Kidney tubule cell (primary cell): ENCODE data around the gene MAD1L1.
"Not testable (repeated sequence)": the region's sequence is repeated elsewhere in the genome, so short reads cannot be mapped to it uniquely, and the experiment has no call there.

ENCODE experiments used
- DNase-seq: peaks from one replicate; pipeline ENCODE4 v3.0.0-alpha.2; 2018; ENCODE audit warnings: low spot score

The MAD1L1 gene

GRCh38 chr7:1864161-1864940 is 368.4 kb downstream of the MAD1L1 start:
- DNase-seq, result no peak

DNA sequence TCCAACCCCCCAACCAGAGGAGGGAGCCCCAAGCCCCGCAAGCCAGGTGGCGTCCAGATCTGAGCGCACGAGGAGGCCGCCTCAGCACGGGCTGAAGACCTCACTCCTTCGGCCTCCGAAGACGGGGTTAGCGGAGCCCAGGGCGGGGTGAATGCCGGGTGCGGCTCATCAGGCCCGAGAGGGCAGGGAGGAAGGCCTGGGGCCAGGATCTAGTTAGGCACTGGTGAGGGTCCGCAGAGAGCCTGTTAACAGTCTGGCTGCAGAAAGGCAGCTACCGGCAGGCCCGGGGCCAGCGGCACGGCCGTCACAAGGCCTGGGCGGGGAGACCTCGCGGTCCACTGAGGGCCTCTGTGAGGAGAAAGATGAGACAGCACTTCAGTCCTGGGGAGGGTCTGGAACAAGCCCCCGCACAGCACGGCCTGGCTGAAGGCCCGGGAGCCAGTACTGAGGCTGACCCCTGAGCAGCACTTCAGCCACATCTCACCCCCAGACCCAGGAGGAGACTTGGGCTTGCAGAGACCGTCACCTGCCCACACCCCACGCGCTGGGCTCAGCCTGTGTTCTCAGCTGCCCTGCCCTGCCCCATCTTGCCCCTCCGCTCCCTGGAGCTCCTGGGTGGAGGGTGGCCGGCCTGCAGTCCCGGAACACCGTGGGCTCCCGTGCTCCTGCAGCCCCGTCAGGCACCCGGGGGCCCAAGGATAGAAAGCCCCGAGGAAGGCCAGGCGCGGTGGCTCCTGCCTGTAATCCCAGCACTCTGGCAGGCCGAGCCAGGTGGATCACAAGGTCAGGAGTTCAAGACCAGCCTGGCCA is 369.4 kb downstream of the MAD1L1 start:
- DNase-seq, result no peak

GRCh38 chr7:1862560-1862959 is 370.2 kb downstream of the MAD1L1 start:
- DNase-seq, result no peak

DNA sequence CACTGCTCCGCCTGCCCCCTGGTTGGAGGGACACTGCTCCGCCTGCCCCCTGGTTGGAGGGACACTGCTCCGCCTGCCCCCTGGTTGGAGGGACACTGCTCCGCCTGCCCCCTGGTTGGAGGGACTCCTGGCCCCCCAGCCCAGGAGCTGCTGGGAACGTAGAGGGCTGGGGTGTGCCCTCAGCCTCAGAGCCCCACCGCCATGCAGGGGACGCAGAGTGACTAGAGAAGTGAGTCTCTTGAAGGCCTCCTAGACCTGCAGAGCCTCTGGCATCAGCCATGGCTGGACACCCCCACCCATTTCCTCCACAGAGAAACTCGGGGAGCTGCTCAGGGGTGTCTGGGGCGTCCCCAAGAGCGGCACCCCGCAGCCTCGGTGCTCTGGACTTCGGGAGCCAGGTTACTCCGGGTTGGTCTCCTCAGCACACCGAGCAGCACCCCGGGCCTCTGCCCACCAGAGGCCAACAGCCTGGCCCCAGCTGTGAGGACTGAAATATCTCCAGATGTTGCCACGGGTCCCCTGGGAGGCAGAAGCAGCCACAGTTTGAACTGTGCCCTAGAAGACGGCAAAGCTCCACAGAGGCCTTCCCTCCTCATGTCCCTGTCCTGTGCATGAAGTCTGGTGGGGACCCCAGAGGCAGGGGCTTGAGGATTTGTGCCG is 370.8 kb downstream of the MAD1L1 start:
- no peak for DNase-seq

DNA sequence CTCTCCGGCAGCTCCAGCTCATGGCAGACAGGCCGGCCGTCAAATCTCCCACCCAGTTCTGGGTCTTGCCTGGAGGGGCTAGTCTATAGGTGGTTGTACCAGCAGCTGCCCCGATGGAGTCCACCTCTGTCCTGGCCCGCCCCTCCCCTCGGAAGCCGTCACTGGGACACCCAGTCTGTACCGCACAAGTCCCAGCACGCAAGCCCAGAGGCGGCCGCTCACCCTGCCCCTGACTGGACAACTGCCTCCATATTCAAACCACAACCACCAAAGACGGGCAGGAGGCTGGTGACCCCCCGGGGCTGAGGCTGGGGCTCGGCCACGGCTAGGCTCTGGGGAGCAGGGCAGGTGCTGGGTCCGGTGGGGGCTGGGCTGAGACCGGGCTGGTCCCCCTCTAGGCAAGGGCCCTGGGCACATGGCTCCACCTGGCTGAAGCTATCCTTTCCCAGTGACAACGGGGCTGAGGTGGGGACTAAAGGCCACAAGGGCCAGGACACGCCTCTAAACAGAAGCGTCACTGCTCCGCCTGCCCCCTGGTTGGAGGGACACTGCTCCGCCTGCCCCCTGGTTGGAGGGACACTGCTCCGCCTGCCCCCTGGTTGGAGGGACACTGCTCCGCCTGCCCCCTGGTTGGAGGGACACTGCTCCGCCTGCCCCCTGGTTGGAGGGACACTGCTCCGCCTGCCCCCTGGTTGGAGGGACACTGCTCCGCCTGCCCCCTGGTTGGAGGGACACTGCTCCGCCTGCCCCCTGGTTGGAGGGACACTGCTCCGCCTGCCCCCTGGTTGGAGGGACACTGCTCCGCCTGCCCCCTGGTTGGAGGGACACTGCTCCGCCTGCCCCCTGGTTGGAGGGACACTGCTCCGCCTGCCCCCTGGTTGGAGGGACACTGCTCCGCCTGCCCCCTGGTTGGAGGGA is 371.6 kb downstream of the MAD1L1 start:
- DNase-seq, result not testable (repeated sequence)

DNA sequence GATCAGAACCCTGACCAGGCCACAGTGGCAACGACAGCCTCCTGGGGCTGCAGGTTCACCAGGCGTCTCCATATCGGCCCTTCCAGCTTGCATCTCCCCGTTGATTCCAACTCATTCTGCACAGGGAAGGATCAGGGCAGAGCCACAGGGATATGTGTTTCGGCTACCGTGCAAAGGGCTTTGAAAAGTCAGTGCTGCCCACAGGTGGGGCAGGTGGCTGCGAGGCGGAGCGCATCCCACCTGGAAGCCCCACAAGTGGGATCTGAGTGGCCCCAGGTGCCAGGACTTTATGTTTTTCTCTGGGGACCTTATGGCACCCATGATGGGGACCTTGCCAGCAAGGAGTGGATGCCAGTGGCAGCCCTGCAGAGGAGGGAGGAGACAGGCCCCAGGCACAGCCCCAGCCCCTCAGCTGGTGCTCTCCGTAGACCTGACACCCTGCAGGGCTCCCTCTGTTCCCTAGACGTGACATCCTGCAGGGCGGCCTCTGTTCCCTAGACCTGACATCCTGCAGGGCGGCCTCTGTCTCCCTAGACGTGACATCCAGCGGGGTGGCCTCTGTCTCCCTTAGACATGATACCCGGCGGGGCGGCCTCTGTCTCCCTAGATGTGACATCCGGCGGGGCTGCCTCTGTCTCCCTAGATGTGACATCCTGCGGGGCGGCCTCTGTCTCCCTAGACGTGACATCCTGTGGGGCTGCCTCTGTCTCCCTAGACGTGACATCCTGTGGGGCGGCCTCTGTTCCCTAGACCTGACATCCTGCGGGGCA is 373.3 kb downstream of the MAD1L1 start:
- no peak for DNase-seq

- no peak for DNase-seq
Observed at GRCh38 chr7:1858435-1859265, 374.1 kb downstream of the MAD1L1 start.

DNA sequence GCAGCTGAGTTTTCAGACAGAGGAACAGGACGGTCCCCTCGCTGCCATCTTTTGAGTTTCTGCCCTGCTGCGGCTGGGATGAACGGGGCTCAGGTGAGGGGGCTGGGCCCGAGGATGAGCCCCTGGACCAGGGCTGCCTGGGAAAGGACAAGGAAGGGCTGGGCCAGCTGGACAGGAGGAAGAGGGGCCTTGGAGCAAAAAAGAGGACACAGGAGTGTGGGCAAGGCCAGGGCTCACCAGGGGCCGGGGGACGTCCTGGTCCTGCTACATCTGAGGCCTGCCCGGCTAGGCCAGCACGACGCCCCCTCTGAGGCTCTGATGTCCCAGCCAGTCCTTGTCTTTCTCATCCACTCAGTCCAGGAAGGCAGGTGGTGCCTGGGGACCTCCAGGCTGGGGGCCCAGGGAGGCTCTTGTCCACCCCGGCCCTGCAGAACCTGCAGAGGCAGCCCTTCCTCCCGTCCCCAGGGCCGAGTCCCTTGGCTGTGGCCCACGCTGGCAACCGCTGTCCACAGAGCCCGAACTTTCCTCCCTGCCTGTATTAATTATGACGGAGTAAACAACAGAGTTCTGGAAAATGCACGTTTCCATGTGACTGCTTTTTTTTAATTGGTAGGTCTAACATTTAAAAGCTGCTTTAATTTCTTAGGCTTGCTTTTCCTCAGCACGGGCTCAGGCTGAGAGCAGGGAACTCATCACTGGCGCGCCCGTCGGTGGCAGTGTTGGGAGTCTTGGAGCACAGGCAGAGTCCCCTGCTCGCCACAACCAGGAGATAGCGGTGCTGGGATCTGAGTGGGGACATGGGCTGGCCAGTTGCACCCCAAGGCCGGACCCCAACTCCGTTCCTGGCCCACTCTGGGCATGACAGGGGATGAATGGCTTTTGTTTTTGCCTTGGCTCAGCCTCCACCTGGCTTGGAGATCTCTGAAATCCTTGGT is 375.0 kb downstream of the MAD1L1 start:
- DNase-seq, result no peak

DNA sequence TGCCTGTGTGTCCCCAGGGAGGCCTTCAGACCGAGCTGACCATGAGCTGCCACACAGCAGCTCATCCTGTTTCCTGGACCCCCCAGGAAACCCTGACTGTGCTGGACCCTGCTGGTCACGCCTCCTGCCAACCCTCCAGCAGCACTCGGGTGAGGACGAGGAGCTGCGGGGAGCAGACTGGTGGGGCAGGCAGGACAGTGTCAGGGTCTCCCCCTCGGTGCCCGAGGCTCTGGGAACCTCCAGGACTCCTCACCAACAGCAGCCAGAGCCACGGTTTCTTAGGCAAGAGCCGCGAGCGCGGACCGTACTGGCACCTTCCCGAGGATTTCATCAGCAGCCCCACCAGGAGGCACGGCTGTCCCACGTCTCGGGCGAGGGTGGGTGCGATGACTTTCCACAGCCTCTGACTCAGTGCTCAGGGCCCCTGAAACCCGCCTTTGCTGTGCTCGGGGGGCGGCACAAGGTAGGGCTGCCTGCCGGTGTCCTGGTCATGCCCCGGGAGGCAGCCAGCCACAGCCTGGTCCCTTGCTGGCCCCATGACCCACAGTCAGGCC is 375.8 kb downstream of the MAD1L1 start:
- no peak for DNase-seq

- no peak for DNase-seq
Observed at GRCh38 chr7:1856161-1856887, 376.4 kb downstream of the MAD1L1 start.

GRCh38 chr7:1855725-1856160 is 377.0 kb downstream of the MAD1L1 start:
- DNase-seq, result no peak

DNA sequence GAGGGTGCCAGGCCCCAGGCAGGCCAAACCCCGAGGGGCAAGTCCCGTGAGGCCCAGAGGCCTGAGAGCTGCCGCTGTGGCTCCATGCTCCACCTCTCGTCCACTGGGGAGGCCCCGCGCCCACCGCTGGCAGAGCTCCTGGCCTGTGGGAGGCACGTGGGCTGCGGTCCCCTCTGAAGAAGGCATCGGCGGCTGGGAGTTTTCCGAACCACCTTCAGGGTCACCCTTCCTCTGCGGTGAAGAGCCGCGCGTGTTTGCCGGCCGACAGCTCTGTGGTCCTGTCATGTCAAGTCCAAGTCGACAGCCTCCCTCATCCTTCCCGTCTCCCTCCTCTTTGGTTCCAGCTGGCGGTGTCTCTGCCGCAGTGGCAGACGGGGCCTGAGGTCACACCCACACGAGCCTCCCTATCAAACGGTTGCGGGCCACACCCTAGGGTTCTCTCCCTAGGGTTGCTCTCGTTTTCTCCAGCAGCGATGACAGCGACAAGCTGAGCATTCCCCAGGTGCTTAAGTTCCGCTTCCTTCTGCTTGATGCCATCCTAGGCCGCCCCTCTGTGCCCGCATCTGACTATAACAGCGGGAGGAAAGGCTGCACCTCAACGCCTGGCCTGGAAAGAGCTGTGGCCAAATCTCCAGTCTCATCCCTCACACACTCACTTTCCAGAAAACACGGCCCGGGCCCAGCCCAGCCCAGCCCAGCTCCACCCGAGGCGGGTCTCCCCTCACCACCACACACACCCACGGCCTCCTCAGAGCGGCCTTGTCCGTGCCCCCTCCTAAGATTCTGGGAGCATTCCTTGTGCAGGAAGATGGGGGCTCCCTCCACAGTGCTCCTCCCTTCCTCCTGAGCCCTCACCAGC is 377.6 kb downstream of the MAD1L1 start:
- no peak for DNase-seq

DNA sequence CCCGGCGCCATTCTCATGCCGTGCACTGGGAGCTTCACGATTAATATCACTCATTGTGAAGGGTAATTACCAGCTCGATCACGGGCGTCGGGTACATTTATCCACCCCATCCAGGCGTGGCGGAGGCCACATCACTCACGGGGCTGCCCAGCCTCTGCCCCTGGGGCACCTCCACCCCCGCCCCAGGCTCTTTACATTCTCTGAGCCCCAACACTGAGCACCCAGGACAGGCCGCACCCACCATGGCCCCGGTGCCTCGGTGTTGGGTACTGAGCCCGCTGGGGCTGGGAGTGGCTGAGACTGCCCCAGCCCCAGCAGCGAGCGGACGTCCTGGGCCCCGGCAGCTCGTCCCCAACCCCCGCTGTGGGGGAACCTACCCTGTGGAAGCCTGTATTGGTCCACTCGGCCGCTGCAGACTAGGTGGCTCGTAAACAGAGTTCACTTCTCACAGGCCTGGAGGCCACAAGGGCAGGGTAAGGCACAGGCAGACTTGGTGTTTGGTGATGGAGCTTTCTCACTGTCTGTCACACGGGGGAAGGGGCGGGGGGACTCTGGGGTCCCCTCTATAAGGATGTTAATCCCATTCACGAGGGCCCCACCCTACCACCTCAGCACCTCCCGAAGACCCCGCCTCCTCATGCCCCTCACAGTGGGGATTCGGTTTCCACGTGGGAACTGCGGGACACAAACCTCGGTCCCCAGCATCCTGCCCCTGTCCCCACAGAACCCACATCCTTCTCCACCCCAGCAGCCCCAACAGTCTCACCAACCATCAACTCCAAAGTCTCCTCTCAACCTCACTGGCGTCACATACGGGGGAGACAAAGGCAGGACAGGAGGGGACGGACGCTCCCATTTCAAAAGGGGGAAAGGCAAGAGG is 378.5 kb downstream of the MAD1L1 start:
- no peak for DNase-seq

GRCh38 chr7:1853431-1853985 is 379.2 kb downstream of the MAD1L1 start:
- DNase-seq, result no peak
